MCF 10A (cell line): ENCODE measurements around the gene MTG2. TPM values are rescaled to one million over a fixed set of nuclear protein-coding genes. Genes with fewer than 3 reads are reported as not detected.

ENCODE experiments used
- BruUV-seq: library from RNA; stranded (reverse); fragments of 400-500 nt; replicated peaks from 2 replicates; lab custom pipeline; 2021; lab: Mats Ljungman, UMichigan
- CTCF ChIA-PET: fragments of 300-600 bp; sonication (Branson Sonifier 250); formaldehyde crosslinking; extraction: SDS; loops from one replicate; lab custom pipeline; 2021; ENCODE audit warnings: antibody characterized with exemption, inconsistent platforms; lab: Yijun Ruan, JAX
- POLR2A ChIA-PET: fragments of 300-600, 350-650 bp; sonication (Branson Sonifier 250); formaldehyde crosslinking; extraction: SDS; loops from one replicate; lab custom pipeline; 2020; ENCODE audit warnings: antibody characterized with exemption, inconsistent platforms; lab: Yijun Ruan, JAX
- DNase-seq: peaks from one replicate; pipeline ENCODE4 v3.0.0-alpha.2; 2018; ENCODE audit not compliant: unreplicated experiment
- H3K27ac Mint-ChIP-seq: one replicate; pipeline ENCODE4 v1.8.0; 2022; ENCODE audit warnings: mild to moderate bottlenecking, low read depth, mixed read lengths; ENCODE audit not compliant: unreplicated experiment
- H3K27me3 Mint-ChIP-seq: one replicate; pipeline ENCODE4 v1.8.0; 2022; ENCODE audit warnings: mixed read lengths; ENCODE audit not compliant: insufficient read depth, unreplicated experiment
- H3K36me3 Mint-ChIP-seq: one replicate; pipeline ENCODE4 v1.8.0; 2022; ENCODE audit warnings: mild to moderate bottlenecking, moderate library complexity, mixed read lengths; ENCODE audit not compliant: insufficient read depth, unreplicated experiment
- H3K4me1 Mint-ChIP-seq: one replicate; pipeline ENCODE4 v1.8.0; 2022; ENCODE audit warnings: mixed read lengths; ENCODE audit not compliant: insufficient read depth, unreplicated experiment
- H3K4me3 Mint-ChIP-seq: one replicate; pipeline ENCODE4 v1.8.0; 2022; ENCODE audit warnings: mild to moderate bottlenecking, moderate library complexity, mixed read lengths; ENCODE audit not compliant: unreplicated experiment
- H3K9me3 Mint-ChIP-seq: one replicate; pipeline ENCODE4 v1.8.0; 2022; ENCODE audit warnings: mixed read lengths; ENCODE audit not compliant: unreplicated experiment
- intact Hi-C: fragments of 100-400 bp; cut with micrococcal nuclease; formaldehyde crosslinking; loops from 2 replicates; pipeline ENCODE4 v1.14.1; 2022
- total RNA-seq: library from RNA; stranded (reverse); gene quantifications from 2 replicates; pipeline ENCODE4 v1.2.3, GENCODE V29; 2022
- TF ChIP-seq, protein P1 (sequence below): fragments of 200-600 bp; IDR thresholded peaks from one replicate; pipeline ENCODE4 v1.8.0; 2022; ENCODE audit warnings: antibody characterized with exemption, mild to moderate bottlenecking; ENCODE audit not compliant: unreplicated experiment

MTG2 gene
- total RNA-seq, 1 experiment from 2014 or later: 61.0 TPM

DNA sequence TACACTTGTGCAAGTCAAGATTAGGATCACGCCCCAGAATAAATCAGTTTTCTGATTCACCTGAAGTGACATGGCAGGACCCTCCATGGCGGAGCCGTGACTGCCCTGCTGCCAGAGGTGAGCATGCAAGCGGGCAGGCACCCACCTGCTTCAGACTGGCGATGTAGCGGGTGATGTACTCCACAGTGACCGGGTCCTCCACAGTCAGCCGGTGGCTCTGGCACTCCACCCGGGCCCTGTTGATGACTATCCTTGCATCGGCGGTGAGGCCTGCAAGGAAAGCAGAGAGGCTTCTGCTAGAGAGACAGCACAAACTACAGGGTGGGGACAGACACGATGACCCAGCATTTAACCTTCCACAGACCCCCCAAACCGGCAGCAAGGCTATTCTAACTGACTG is 43.2 kb upstream of the MTG2 start:
- TF ChIP-seq, protein P1, sequence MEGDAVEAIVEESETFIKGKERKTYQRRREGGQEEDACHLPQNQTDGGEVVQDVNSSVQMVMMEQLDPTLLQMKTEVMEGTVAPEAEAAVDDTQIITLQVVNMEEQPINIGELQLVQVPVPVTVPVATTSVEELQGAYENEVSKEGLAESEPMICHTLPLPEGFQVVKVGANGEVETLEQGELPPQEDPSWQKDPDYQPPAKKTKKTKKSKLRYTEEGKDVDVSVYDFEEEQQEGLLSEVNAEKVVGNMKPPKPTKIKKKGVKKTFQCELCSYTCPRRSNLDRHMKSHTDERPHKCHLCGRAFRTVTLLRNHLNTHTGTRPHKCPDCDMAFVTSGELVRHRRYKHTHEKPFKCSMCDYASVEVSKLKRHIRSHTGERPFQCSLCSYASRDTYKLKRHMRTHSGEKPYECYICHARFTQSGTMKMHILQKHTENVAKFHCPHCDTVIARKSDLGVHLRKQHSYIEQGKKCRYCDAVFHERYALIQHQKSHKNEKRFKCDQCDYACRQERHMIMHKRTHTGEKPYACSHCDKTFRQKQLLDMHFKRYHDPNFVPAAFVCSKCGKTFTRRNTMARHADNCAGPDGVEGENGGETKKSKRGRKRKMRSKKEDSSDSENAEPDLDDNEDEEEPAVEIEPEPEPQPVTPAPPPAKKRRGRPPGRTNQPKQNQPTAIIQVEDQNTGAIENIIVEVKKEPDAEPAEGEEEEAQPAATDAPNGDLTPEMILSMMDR: no peak
- DNase-seq: no peak
- intact Hi-C loops: no loop called here
- Mint-ChIP-seq H3K9me3 (no peaks in the 10 kb centered on the region), H3K4me3 (no peak overlapping the region), H3K4me1 (peaks cover 18% of the 10 kb centered on the region), H3K36me3 (peaks cover 78% of the 10 kb centered on the region), H3K27ac (no peak overlapping the region), H3K27me3 (no peaks in the 10 kb centered on the region)
- POLR2A ChIA-PET: interaction anchor here (0.7 to 6.1 kb wide), 3 partner anchors 15 to 121 kb away, joined by 3 to 72 read pairs (median 8); partner anchors contain the start of genes LSM14B and TAF4
- no TSS peak for BruUV-seq
- CTCF ChIA-PET: no interaction called here

DNA sequence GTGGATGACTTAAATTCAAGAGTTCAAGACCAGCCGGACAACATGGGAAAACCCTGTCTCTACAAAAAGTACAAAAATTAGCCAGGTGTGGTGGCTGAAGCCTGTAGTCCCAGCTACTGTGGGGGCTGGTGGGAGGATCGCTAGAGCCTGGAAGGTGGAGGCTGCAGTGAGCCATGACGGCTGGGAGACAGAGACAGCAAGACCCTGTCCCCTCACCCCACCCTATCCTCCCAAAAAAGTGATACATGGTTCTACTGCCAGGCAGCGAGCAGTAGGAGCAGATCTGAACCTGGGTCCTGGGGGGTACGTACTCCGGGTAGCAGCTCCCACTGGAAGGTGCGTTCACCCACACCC is 41.8 kb upstream of the MTG2 start:
- Mint-ChIP-seq H3K9me3 (no peaks in the 10 kb centered on the region), H3K36me3 (peaks cover 72% of the 10 kb centered on the region), H3K4me1 (peaks cover 31% of the 10 kb centered on the region), H3K4me3 (peak overlapping the region; percentile 84), H3K27me3 (no peaks in the 10 kb centered on the region), H3K27ac (peak overlapping the region; percentile 97)
- no peak for DNase-seq
- BruUV-seq: no TSS peak
- TF ChIP-seq, protein P1: no peak
- ChIA-PET POLR2A (interaction anchor here (1.0 to 6.0 kb wide), 7 partner anchors 10 to 130 kb away, joined by 3 to 124 read pairs (median 9); partner anchors contain the start of genes LSM14B and TAF4), CTCF (interaction anchor here (0.6 to 2.9 kb wide), 11 partner anchors 8 to 256 kb away, joined by 3 to 18 read pairs (median 4); partner anchors contain the start of gene LSM14B)
- intact Hi-C loops: no loop called here

DNA sequence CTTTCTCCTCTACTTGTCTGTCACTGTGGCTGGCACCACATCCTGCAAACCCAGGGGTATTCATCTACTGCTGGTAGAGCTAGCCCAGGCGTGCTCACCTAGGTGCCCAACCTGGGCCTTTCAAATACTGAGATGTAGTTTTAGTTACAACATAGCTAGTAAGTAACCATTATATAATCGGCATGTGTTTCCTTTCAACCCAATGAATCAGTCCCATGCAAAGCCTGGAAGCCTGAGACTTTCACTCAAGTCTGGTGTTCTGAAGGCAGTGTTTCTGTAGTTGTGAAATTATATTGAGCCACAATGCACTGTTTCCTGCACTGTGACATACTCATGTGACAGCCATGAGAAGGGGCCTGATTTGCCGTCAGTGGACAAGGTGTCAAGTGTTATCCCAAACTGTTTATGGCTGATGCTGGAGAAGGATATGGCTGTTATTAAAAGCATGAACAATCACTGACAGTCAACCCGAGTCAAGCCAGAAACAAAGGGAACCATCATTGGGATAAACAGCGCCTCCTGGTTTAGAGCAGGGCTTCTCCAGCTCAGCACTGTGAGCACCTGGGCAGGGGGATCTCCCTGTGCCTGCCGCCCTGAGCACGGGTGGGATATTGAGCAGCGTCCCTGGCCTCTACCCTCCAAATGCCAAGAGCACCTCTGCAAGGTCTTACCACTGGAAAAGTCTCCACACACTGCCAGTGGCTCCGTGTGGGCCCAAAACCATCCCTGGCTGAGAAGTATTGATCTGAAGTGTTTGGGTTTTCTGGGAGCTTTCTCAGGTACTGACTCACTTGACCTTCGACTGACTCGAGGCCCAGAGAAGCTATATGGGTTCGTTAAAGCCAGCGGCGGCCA is 41.2 kb upstream of the MTG2 start:
- H3K27me3 Mint-ChIP-seq: no peaks in the 10 kb centered on the region
- CTCF ChIA-PET: interaction anchor here (0.6 to 2.9 kb wide), 16 partner anchors 9 to 786 kb away, joined by 3 to 18 read pairs (median 4); partner anchors contain the start of gene LSM14B
- TF ChIP-seq, protein P1: no peak
- POLR2A ChIA-PET: interaction anchor here (0.6 to 6.0 kb wide), 20 partner anchors 9 to 631 kb away, joined by 3 to 124 read pairs (median 4); partner anchors contain the start of genes LAMA5, LSM14B, MTG2 and OSBPL2
- H3K4me3 Mint-ChIP-seq: peak overlapping the region; percentile 84
- H3K36me3 Mint-ChIP-seq: peaks cover 66% of the 10 kb centered on the region
- H3K9me3 Mint-ChIP-seq: no peaks in the 10 kb centered on the region
- intact Hi-C loops: no loop called here
- H3K4me1 Mint-ChIP-seq: peaks cover 31% of the 10 kb centered on the region
- peak; percentile 42 for DNase-seq
- BruUV-seq: TSS peak; percentile 23
- peak overlapping the region; percentile 97 for H3K27ac Mint-ChIP-seq
